Measurements from ENCODE around the gene CYB561D2. TPM values are rescaled to one million over a fixed set of nuclear protein-coding genes. Genes with fewer than 3 reads are reported as not detected.

The CYB561D2 gene
- total RNA-seq, 4 donors from 2014 or later: 3.6 to 23.8 (median 11.3) TPM

DNA sequence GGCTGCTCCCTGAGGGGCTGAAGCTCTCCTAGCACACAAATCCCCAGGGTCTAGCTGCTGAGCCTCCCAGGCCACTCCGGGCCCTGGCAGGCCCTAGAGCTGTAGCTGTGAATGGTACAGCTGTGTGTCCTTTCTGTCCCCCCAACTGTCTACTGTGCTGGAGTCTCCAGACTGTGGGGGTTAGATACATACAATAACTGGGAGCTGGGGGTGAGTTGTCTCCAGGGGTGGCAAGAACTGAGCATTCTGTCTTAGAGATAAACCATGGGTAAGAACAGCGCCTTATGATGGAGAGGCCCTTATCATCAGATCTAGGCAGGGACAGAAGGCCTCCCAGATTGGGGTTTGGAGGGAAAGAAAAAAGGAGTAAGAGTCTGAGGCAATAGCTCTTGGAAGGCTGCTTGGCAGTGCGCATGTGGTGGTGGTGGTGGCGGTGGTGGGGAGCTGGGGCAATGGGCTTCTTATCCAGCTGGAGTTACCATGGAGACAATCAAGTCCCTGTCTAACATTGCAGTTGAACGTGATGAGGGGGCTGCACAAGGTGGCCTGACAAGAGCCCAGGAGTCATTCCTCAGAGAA is 3.6 kb downstream of the CYB561D2 start:
- Histone ChIP-seq H3K4me1 (peaks cover 16 to 42% of the 10 kb centered on the region in 2 donors), H3K27ac (no peak overlapping the region), H3K9me3 (no peaks in the 10 kb centered on the region), H3K27me3 (no peaks in the 10 kb centered on the region), H3K4me3 (no peak overlapping the region), H3K36me3 (no peaks in the 10 kb centered on the region)
- TF ChIP-seq POLR2A (IDR thresholded peaks at IDR 0.05): no peak
- TF ChIP-seq CTCF (IDR thresholded peaks at IDR 0.05): no peak
- intact Hi-C loops (cut with DNase I; ENCODE audit: low total_unique reads): no loop called here
- no peak for DNase-seq

DNA sequence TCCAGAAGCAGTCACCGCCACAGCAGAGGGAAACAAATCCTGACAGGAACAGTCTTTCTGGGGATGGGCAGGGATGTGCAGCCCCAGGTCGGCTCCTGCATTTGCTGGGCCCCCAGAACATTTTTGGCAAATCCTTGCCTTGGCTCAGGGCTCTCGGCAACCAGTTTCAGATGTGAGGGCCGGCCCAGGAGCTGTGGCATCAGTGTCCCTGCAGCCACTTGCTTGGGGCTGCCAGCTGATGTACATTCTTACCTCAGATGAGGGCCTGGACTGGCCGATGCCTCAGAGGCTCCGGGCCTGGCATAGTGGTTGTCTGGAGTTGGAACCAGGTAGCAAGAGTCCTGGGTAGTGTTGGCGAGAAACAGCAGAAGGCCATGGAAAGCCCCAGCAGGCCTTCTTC is 4.2 kb downstream of the CYB561D2 start:
- no peak for TF ChIP-seq CTCF (IDR thresholded peaks at IDR 0.05)
- no peak for TF ChIP-seq POLR2A (IDR thresholded peaks at IDR 0.05)
- intact Hi-C loops (cut with DNase I; ENCODE audit: low total_unique reads): no loop called here
- Histone ChIP-seq H3K9me3 (no peaks in the 10 kb centered on the region), H3K4me3 (no peak overlapping the region), H3K27ac (no peak overlapping the region), H3K27me3 (no peaks in the 10 kb centered on the region), H3K4me1 (peaks cover 16 to 37% of the 10 kb centered on the region in 2 donors), H3K36me3 (no peaks in the 10 kb centered on the region)
- DNase-seq: no peak

DNA sequence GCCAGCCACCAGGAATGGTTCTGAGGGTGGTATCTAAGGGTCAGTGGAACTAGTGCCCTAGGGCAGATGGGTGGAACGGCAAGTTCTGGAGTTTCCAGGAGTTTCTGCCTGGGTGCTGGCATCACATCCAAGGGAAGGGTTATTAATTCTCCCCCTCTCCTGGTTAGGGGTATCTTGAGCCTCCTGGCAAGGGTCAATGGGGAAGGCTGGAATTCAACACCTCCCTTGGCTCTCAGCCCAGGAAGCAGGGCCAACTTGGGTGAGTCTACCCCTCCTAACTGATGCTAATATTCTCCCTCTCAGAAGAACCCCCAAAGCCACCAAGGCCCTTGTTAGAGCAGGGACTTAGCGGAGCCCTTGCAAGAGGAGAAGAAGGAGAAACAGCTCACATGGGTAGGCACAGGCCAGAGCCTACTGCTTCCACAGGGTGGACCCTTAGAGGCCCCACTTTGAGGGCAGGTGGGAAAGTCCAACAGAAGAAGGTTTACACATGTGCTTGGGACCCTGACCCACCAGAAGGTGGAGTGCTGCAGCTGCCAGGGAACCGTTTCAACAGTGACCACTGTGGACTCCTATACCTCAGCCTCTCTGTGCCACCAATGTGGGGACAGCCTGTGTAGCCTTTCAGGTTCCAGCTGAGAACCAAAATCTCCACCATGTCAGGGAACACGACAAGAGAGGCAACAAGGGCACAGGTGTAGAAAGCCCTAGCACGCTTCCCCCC is 5.3 kb downstream of the CYB561D2 start:
- Histone ChIP-seq H3K27me3 (no peaks in the 10 kb centered on the region), H3K4me1 (peaks cover 16 to 35% of the 10 kb centered on the region in 2 donors), H3K9me3 (no peaks in the 10 kb centered on the region), H3K36me3 (no peaks in the 10 kb centered on the region), H3K4me3 (no peak overlapping the region), H3K27ac (no peak overlapping the region)
- DNase-seq: no peak
- TF ChIP-seq CTCF (IDR thresholded peaks at IDR 0.05) (no peak), POLR2A (IDR thresholded peaks at IDR 0.05) (no peak)
- intact Hi-C loops (cut with DNase I; ENCODE audit: low total_unique reads): no loop called here

DNA sequence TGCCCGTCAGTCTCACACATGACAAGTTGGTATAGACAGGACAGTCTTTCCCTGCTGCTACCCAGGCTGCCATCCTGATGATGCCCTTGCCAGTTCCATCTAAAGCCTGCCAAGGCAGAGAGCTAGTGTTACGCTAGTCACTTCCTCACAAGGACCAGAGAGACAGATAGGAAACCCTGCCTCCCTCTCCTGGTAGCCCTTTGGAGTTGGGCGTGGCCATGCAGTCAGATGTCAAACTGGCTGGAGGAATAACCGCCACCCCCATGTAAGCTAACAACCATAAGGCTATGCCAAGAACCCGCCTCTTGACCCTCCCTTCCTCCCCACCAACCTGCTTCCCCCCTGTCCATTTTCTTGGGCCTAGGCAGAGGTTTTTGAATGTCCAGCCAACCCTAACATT is 5.9 kb downstream of the CYB561D2 start:
- peak overlapping the region in 1 of 2 donors; percentile 67 for H3K4me3 ChIP-seq
- TF ChIP-seq CTCF (IDR thresholded peaks at IDR 0.05) (no peak), POLR2A (IDR thresholded peaks at IDR 0.05) (no peak)
- H3K4me1 ChIP-seq: peaks cover 16 to 31% of the 10 kb centered on the region in 2 donors
- no peak for DNase-seq
- H3K36me3 ChIP-seq: no peaks in the 10 kb centered on the region
- no peak overlapping the region for H3K27ac ChIP-seq
- H3K9me3 ChIP-seq: no peaks in the 10 kb centered on the region
- intact Hi-C loops (cut with DNase I; ENCODE audit: low total_unique reads): no loop called here
- H3K27me3 ChIP-seq: no peaks in the 10 kb centered on the region

GRCh38 chr3:50357481-50357880 is 6.8 kb downstream of the CYB561D2 start:
- intact Hi-C loops (cut with DNase I; ENCODE audit: low total_unique reads): no loop called here
- H3K27ac ChIP-seq: peak overlapping the region; percentile 8 to 93
- peaks cover 16 to 27% of the 10 kb centered on the region in 2 donors for H3K4me1 ChIP-seq

More at GRCh38 chr3:50357481-50357880, 6.8 kb downstream of the CYB561D2 start:
- no peaks in the 10 kb centered on the region for H3K36me3 ChIP-seq
- no peak for TF ChIP-seq CTCF (IDR thresholded peaks at IDR 0.05)
- TF ChIP-seq POLR2A (IDR thresholded peaks at IDR 0.05): no peak
- peak overlapping the region; percentile 67 to 91 for H3K4me3 ChIP-seq
- no peaks in the 10 kb centered on the region for H3K27me3 ChIP-seq
- no peaks in the 10 kb centered on the region for H3K9me3 ChIP-seq
- DNase-seq: no peak
